Measurements from ENCODE around the gene SPATA20. TPM values are rescaled to one million over a fixed set of nuclear protein-coding genes. Genes with fewer than 3 reads are reported as not detected.

Gene SPATA20
- total and polyA plus RNA-seq, 2 of the 13 experiments (the other 11 are each of a cell fraction or from before 2014, with no cell fraction given), result 36.1 to 64.8 TPM

- TF ChIP-seq, protein P1, sequence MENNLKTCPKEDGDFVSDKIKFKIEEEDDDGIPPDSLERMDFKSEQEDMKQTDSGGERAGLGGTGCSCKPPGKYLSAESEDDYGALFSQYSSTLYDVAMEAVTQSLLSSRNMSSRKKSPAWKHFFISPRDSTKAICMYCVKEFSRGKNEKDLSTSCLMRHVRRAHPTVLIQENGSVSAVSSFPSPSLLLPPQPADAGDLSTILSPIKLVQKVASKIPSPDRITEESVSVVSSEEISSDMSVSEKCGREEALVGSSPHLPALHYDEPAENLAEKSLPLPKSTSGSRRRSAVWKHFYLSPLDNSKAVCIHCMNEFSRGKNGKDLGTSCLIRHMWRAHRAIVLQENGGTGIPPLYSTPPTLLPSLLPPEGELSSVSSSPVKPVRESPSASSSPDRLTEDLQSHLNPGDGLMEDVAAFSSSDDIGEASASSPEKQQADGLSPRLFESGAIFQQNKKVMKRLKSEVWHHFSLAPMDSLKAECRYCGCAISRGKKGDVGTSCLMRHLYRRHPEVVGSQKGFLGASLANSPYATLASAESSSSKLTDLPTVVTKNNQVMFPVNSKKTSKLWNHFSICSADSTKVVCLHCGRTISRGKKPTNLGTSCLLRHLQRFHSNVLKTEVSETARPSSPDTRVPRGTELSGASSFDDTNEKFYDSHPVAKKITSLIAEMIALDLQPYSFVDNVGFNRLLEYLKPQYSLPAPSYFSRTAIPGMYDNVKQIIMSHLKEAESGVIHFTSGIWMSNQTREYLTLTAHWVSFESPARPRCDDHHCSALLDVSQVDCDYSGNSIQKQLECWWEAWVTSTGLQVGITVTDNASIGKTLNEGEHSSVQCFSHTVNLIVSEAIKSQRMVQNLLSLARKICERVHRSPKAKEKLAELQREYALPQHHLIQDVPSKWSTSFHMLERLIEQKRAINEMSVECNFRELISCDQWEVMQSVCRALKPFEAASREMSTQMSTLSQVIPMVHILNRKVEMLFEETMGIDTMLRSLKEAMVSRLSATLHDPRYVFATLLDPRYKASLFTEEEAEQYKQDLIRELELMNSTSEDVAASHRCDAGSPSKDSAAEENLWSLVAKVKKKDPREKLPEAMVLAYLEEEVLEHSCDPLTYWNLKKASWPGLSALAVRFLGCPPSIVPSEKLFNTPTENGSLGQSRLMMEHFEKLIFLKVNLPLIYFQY (CRISPR knock-in tag; IDR thresholded peaks at IDR 0.05; ENCODE audit: borderline replicate concordance), result 0 out of 2 replicates have a peak, but pooled peaks have one; percentile 69
- TF ChIP-seq ZNF160 (CRISPR knock-in tag; IDR thresholded peaks at IDR 0.05) (peak; percentile 61; the same call in 1 of the 2 replicates), POLR2G (IDR thresholded peaks at IDR 0.05; ENCODE audit: low read depth, low read length) (no peak), SRSF1 (optimal IDR thresholded peaks at IDR 0.05; ENCODE audit: low read depth, low read length) (no peak), MAFF (IDR thresholded peaks at IDR 0.05; ENCODE audit: low read depth, low read length) (peak; percentile 66), HMG20B (CRISPR knock-in tag; conservative IDR thresholded peaks at IDR 0.05) (no peak), RFX3 (CRISPR knock-in tag; IDR thresholded peaks at IDR 0.05) (no peak), TRIM24 (CRISPR knock-in tag; IDR thresholded peaks at IDR 0.05) (no peak)
- TF ChIP-seq, protein P2, sequence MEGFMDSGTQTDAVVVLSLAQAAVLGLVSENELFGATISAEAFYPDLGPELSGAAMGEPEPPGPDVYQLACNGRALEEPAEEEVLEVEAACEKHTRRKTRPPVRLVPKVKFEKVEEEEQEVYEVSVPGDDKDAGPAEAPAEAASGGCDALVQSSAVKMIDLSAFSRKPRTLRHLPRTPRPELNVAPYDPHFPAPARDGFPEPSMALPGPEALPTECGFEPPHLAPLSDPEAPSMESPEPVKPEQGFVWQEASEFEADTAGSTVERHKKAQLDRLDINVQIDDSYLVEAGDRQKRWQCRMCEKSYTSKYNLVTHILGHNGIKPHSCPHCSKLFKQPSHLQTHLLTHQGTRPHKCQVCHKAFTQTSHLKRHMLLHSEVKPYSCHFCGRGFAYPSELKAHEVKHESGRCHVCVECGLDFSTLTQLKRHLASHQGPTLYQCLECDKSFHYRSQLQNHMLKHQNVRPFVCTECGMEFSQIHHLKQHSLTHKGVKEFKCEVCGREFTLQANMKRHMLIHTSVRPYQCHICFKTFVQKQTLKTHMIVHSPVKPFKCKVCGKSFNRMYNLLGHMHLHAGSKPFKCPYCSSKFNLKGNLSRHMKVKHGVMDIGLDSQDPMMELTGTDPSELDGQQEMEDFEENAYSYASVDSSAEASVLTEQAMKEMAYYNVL (CRISPR knock-in tag; IDR thresholded peaks at IDR 0.05; ENCODE audit: borderline replicate concordance), result 0 out of 2 replicates have a peak, but pooled peaks have one; percentile 48
- TF ChIP-seq, protein P3, sequence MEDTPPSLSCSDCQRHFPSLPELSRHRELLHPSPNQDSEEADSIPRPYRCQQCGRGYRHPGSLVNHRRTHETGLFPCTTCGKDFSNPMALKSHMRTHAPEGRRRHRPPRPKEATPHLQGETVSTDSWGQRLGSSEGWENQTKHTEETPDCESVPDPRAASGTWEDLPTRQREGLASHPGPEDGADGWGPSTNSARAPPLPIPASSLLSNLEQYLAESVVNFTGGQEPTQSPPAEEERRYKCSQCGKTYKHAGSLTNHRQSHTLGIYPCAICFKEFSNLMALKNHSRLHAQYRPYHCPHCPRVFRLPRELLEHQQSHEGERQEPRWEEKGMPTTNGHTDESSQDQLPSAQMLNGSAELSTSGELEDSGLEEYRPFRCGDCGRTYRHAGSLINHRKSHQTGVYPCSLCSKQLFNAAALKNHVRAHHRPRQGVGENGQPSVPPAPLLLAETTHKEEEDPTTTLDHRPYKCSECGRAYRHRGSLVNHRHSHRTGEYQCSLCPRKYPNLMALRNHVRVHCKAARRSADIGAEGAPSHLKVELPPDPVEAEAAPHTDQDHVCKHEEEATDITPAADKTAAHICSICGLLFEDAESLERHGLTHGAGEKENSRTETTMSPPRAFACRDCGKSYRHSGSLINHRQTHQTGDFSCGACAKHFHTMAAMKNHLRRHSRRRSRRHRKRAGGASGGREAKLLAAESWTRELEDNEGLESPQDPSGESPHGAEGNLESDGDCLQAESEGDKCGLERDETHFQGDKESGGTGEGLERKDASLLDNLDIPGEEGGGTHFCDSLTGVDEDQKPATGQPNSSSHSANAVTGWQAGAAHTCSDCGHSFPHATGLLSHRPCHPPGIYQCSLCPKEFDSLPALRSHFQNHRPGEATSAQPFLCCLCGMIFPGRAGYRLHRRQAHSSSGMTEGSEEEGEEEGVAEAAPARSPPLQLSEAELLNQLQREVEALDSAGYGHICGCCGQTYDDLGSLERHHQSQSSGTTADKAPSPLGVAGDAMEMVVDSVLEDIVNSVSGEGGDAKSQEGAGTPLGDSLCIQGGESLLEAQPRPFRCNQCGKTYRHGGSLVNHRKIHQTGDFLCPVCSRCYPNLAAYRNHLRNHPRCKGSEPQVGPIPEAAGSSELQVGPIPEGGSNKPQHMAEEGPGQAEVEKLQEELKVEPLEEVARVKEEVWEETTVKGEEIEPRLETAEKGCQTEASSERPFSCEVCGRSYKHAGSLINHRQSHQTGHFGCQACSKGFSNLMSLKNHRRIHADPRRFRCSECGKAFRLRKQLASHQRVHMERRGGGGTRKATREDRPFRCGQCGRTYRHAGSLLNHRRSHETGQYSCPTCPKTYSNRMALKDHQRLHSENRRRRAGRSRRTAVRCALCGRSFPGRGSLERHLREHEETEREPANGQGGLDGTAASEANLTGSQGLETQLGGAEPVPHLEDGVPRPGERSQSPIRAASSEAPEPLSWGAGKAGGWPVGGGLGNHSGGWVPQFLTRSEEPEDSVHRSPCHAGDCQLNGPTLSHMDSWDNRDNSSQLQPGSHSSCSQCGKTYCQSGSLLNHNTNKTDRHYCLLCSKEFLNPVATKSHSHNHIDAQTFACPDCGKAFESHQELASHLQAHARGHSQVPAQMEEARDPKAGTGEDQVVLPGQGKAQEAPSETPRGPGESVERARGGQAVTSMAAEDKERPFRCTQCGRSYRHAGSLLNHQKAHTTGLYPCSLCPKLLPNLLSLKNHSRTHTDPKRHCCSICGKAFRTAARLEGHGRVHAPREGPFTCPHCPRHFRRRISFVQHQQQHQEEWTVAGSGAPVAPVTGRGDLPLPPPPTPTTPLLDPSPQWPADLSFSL (CRISPR knock-in tag; IDR thresholded peaks at IDR 0.05), result peak; percentile 26; the same call in 1 of the 2 replicates
Observed at GRCh38 chr17:50550661-50551432, 3.9 kb downstream of the SPATA20 start (continued).

All from HepG2 (cell line).